ENCODE data around the gene PHC2.

- no peak for TF ChIP-seq POLR2A (IDR thresholded peaks at IDR 0.05)
- no peak for TF ChIP-seq CTCF (IDR thresholded peaks at IDR 0.05)
Measured at GRCh38 chr1:33373606-33374005, 57.3 kb downstream of the PHC2 start.

All from lower leg skin (tissue), 3 donors.